Erythroblast (primary cell): ENCODE measurements around the gene RPRD1B.

Experiments used
- GATA1 ChIP-seq: IDR thresholded peaks from 2 replicates; pipeline ENCODE4 v1.6.1; 2011; ENCODE audit warnings: low read depth, mild to moderate bottlenecking, control low read depth, low read length, moderate library complexity
- POLR2A ChIP-seq: IDR thresholded peaks from 2 replicates; pipeline ENCODE4 v1.6.1; 2011; ENCODE audit warnings: mild to moderate bottlenecking, low read length

GRCh38 chr20:38130687-38131587 lies 97.4 kb downstream of the RPRD1B start:
- TF ChIP-seq POLR2A (no peak), GATA1 (no peak)
